Lung (tissue), 12 donors: ENCODE measurements around the gene UBN1. TPM values are rescaled to one million over a fixed set of nuclear protein-coding genes. Genes with fewer than 3 reads are reported as not detected.

Experiments
- ATAC-seq: fragments of 200-7000 bp; cut with Tn5 transposase; one replicate; pipeline ENCODE4 v1.9.1; 2020; ENCODE audit warnings: moderate number of reproducible peaks; ENCODE audit not compliant: insufficient read depth, low FRiP score
- DNase-seq, 3 donors: peaks; one replicate each; pipeline ENCODE4 v3.0.0-alpha.2; 2013 to 2017
- H3K27ac ChIP-seq, 2 donors: one replicate each; pipeline ENCODE4 v1.5.1; 2013; ENCODE audit warnings: mild to moderate bottlenecking in 2 of 2, moderate library complexity in 2 of 2, control low read depth in 1 of 2, inconsistent platforms in 1 of 2, low read depth in 1 of 2, low read length in 1 of 2
- H3K27me3 ChIP-seq, 3 donors: one replicate each; pipeline ENCODE4 v1.5.1; 2013; ENCODE audit warnings: low read length in 2 of 3; ENCODE audit not compliant: control insufficient read depth in 3 of 3, insufficient read depth in 3 of 3
- H3K36me3 ChIP-seq, 4 donors: one replicate each; pipeline ENCODE4 v1.5.1; 2013; ENCODE audit warnings: low read length in 4 of 4, mild to moderate bottlenecking in 1 of 4, moderate library complexity in 1 of 4; ENCODE audit not compliant: control insufficient read depth in 4 of 4, insufficient read depth in 4 of 4
- H3K4me1 ChIP-seq, 5 donors: one replicate each; pipeline ENCODE4 v1.5.1; 2013; ENCODE audit warnings: low read length in 5 of 5, mild to moderate bottlenecking in 2 of 5, moderate library complexity in 1 of 5; ENCODE audit not compliant: control insufficient read depth in 5 of 5, insufficient read depth in 5 of 5
- H3K4me3 ChIP-seq: one replicate; pipeline ENCODE4 v1.5.1; 2013; ENCODE audit warnings: mild to moderate bottlenecking, control low read depth, moderate library complexity
- H3K9ac ChIP-seq, 2 donors: one replicate each; pipeline ENCODE4 v1.5.1; 2013; ENCODE audit warnings: low read length in 2 of 2, control low read depth in 1 of 2; ENCODE audit not compliant: insufficient read depth in 1 of 2
- H3K9me3 ChIP-seq, 4 donors: one replicate each; pipeline ENCODE4 v1.5.1; 2013; ENCODE audit warnings: low read length in 3 of 4, mild to moderate bottlenecking in 1 of 4, moderate library complexity in 1 of 4; ENCODE audit not compliant: control insufficient read depth in 4 of 4, insufficient read depth in 3 of 4
- CTCF ChIP-seq: IDR thresholded peaks from 2 replicates; pipeline ENCODE4 v1.5.1; 2012; ENCODE audit warnings: mild to moderate bottlenecking; ENCODE audit errors: control extremely low read depth, extremely low read depth
- WGBS, 2 donors: extraction: QIAGEN DNeasy Blood & Tissue Kit; methylation state at CpG; one replicate each; pipeline ENCODE4 v1.1.7; 2013; 5-methylcytosine and 5-hydroxymethylcytosine counted together
- polyA plus RNA-seq, 2 donors: library from polyadenylated mRNA; stranded (reverse); fragments of 200-250 nt; gene quantifications; one replicate each; pipeline ENCODE4 v1.2.1, GENCODE V29; 2013
- total RNA-seq, 2 donors: library from RNA; depleted of rRNA in 1 of 2; stranded (reverse); fragments of >200 nt in 1 of 2; gene quantifications; one replicate each; pipeline ENCODE4 v1.2.1, GENCODE V29; 2014 to 2021
- donor health status: control.
- donor health status: control.
- donor health status: Bipolar disorder and iron deficiency.
- donor health status: healthy.
- donor health status: DM: yes; HTN: yes; CAD: no.

The UBN1 gene
- total and polyA plus RNA-seq, 4 donors: 13.3 to 37.8 (median 19.9) TPM

DNA sequence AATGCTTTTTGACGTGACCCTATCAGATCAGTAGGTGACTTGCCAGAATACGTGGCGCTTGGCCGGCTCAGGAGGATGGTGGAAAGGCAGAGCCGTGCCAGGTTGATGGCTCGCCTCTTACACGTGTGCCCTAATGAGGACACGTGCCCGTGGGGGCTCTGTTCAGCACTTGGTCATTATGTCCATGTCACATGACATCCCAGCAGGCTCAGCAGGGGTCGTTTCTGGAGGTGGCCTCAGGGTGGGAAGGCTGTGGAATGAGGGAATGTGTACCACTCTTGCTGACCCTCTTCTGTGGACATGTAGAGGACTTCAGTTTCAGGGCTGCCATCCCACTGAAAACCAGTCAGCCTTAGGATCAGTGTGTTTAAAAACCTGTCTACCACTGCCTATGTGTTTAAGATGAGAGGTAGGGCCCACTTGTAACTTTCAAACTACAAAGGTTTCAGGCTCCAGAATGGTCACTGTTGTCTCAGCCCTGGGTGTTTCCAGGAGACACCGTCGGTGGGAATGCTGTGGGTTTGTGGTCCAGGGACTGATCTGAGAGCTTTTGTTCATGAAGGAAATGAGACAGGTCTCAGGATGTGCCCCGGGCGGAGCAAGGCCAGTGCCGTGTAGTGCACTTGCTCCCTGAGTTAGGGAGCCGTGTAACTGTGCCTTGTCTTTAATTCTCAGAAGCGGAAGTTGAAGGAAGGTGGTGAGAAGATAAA is 12.1 kb downstream of the UBN1 start:
- DNase-seq (no peak), ATAC-seq (no peak)
- TF ChIP-seq CTCF: no peak
- Histone ChIP-seq H3K27ac (no peak overlapping the region), H3K36me3 (peaks cover 35 to 64% (median 44%) of the 10 kb centered on the region in 4 donors), H3K4me3 (no peak overlapping the region), H3K4me1 (peaks cover 0 to under 1% (median 0%) of the 10 kb centered on the region in 5 donors), H3K27me3 (no peaks in the 10 kb centered on the region), H3K9ac (no peak overlapping the region), H3K9me3 (no peaks in the 10 kb centered on the region)
- WGBS, 2 donors: 84 to 89% methylated on average over 17 of the region's 17 CpGs

DNA sequence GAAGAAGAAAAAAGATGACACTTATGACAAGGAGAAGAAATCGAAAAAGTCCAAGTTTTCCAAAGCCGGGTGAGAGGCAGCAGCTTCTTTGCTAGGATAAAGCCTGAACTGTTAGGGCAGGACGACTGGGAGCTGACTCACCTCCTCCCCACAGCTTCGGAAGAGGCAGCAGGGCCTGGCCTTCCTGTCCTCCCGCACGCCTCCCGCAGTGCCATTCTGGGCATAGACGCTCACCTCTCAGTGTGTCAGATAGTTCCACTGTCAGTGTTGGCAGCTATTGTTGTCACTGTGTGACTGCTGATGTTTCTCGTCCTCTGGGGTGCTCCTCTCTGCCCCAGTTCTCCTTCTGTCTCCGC is 12.6 kb downstream of the UBN1 start:
- no peaks in the 10 kb centered on the region for H3K9me3 ChIP-seq
- no peak for TF ChIP-seq CTCF
- H3K27me3 ChIP-seq: no peaks in the 10 kb centered on the region
- peaks cover 34 to 62% (median 43%) of the 10 kb centered on the region in 4 donors for H3K36me3 ChIP-seq
- H3K27ac ChIP-seq: no peak overlapping the region
- H3K4me1 ChIP-seq: peaks cover 0 to 2% (median 0%) of the 10 kb centered on the region in 5 donors
- H3K4me3 ChIP-seq: no peak overlapping the region
- WGBS, 2 donors: 90 to 93% methylated on average over 10 of the region's 10 CpGs
- no peak overlapping the region for H3K9ac ChIP-seq
- ATAC-seq (no peak), DNase-seq (no peak)

DNA sequence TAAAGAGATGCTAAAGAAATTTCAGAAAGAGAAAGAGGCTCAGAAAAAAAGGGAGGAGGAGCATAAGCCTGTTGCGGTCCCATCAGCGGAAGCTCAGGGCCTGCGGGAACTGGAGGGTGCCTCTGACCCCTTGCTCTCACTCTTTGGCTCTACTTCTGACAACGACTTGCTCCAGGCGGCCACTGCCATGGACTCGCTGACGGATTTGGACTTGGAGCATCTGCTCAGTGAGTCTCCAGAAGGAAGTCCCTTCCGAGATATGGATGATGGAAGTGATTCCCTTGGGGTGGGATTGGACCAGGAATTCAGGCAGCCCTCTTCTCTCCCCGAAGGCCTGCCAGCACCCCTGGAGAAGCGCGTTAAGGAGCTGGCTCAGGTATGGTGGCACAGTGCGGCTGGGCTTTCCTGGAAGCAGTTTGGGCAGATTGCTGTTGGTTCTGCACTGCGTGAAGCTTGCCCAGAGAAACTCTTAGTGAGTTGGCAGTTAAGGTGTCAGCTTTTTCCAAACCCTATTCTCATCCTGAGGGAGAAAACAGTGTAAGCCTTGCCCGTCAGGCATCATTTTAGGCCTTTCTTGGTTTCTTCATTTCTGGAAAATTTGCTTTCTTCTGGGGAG is 13.6 kb downstream of the UBN1 start:
- no peak overlapping the region for H3K27ac ChIP-seq
- DNase-seq (no peak), ATAC-seq (no peak)
- peaks cover 30 to 54% (median 39%) of the 10 kb centered on the region in 4 donors for H3K36me3 ChIP-seq
- H3K9ac ChIP-seq: no peak overlapping the region
- no peaks in the 10 kb centered on the region for H3K9me3 ChIP-seq
- H3K4me3 ChIP-seq: no peak overlapping the region
- H3K27me3 ChIP-seq: no peaks in the 10 kb centered on the region
- H3K4me1 ChIP-seq: peaks cover 0 to 2% (median 0%) of the 10 kb centered on the region in 5 donors
- 94 to 95% methylated on average over 14 of the region's 14 CpGs for WGBS, 2 donors
- no peak for TF ChIP-seq CTCF
